Neural cell (in vitro differentiated cells): ENCODE results near the gene SLC22A3.

ENCODE experiments used
- CTCF ChIP-seq: fragments of 450-650 bp; IDR thresholded peaks from 2 replicates; pipeline ENCODE4 v1.5.1; 2014; ENCODE audit warnings: antibody characterized with exemption, mild to moderate bottlenecking, moderate library complexity; ENCODE audit not compliant: poor library complexity, severe bottlenecking
- EP300 ChIP-seq: fragments of 450-650 bp; conservative IDR thresholded peaks from 2 replicates; pipeline ENCODE4 v1.6.1; 2014; ENCODE audit warnings: antibody characterized with exemption, mild to moderate bottlenecking, moderate library complexity; ENCODE audit not compliant: poor library complexity, severe bottlenecking
- EZH2 ChIP-seq: fragments of 200-600, 300-800 bp; shearing (Covaris generic), sonication (generic); IDR thresholded peaks from 2 replicates; pipeline ENCODE4 v1.6.1; 2014; ENCODE audit warnings: antibody characterized with exemption, low read length, borderline replicate concordance, mild to moderate bottlenecking; ENCODE audit not compliant: insufficient read depth, poor library complexity, severe bottlenecking
- MXI1 ChIP-seq: fragments of 450-650 bp; conservative IDR thresholded peaks from 2 replicates; pipeline ENCODE4 v1.6.1; 2014; ENCODE audit warnings: antibody characterized with exemption, mild to moderate bottlenecking; ENCODE audit not compliant: poor library complexity, severe bottlenecking
- RAD21 ChIP-seq: fragments of 450-650 bp; conservative IDR thresholded peaks from 2 replicates; pipeline ENCODE4 v1.6.1; 2014; ENCODE audit warnings: antibody characterized with exemption, mild to moderate bottlenecking, moderate library complexity
- TAF1 ChIP-seq: IDR thresholded peaks from 2 replicates; pipeline ENCODE4 v1.6.1; 2012; ENCODE audit warnings: low read depth

GRCh38 chr6:160305926-160306713, 42.1 kb upstream of the SLC22A3 start:
- TF ChIP-seq EP300 (no peak), EZH2 (no peak), CTCF (no peak), TAF1 (no peak), RAD21 (no peak), MXI1 (no peak)
